Activated CD4-positive, alpha-beta T cell treated with anti-CD3 and anti-CD28 coated beads, Interleukin-2, amount 50 U/mL, for 48 hours (primary cell): Measurements from ENCODE around the gene ARHGAP11B.
A peak's percentile ranks its signal among the peaks of the same experiment; 100 is the strongest.
"Not testable (repeated sequence)": the region's sequence is repeated elsewhere in the genome, so short reads cannot be mapped to it uniquely, and the experiment has no call there.

Experiments
- DNase-seq, 2 experiments: peaks; one replicate each; pipeline ENCODE4 v3.0.0-alpha.2; 2020

The ARHGAP11B gene

GRCh38 chr15:30625436-30626193 lies at the start of gene ARHGAP11B:
Gene ARHGAP11B, plus strand, starts transcription at chr15:30626128.
- peak; percentile 95 to 96 for DNase-seq

DNA sequence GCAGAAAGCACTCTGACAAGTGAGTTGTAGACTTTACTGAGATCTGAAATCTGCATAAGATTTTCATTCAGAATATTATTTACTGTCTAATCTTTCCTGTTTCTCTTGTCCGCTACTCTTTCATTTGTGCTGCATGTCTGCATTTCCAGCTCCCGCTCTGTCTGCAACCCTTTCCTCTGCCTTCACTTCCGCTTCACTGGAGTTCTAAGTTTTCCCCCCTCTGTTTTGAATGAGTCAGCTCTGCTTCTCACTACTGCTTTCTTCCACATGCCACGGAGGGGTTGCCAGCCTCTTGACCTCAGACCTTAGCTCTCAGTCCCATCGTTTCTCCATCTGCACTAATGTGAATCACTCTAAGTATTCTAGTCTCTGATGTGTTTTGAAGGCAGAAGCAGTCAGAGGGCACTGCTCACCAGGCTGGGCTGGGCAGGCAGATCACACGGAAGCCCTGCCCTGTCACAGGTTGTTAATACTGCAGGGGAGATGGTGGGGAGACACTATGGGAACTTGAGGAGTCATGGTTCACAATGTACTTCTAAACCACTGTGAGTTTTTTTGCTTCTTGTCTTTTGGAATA lies 46.4 kb upstream of the ARHGAP11B start:
- DNase-seq = not testable (repeated sequence)

DNA sequence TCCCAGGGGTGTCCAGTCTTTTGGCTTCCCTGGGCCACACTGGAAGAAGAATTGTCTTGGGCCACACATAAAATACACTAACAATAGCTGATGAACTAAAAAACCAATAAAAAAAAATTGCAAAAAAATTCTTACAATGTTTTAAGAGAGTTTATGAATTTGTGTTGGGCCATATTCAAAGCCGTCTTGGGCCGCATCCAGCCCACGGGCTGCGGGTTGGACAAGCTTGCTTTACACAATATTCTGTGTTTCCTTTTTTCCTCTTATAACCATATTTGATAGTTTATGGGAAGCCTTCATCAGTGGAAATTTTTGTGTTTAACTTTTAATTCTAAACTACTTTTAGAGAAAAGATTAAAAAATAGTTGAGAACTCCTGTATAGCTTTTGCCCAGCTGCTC lies 45.2 kb upstream of the ARHGAP11B start:
- not testable (repeated sequence) for DNase-seq

- DNase-seq = not testable (repeated sequence)
These were observed 27.0 kb upstream of the ARHGAP11B start for GRCh38 chr15:30598953-30599352.

GRCh38 chr15:30603796-30604195 lies 22.1 kb upstream of the ARHGAP11B start, which contains the start of gene GOLGA8H:
Gene GOLGA8H, plus strand, starts transcription at chr15:30604028. Its CDS starts 98 bp downstream, at chr15:30604126.
- DNase-seq = not testable (repeated sequence)

- not testable (repeated sequence) for DNase-seq
These were observed 13.7 kb upstream of the ARHGAP11B start for GRCh38 chr15:30612271-30612670.

- not testable (repeated sequence) for DNase-seq
These were observed 4.6 kb upstream of the ARHGAP11B start for GRCh38 chr15:30621342-30621741.

DNA sequence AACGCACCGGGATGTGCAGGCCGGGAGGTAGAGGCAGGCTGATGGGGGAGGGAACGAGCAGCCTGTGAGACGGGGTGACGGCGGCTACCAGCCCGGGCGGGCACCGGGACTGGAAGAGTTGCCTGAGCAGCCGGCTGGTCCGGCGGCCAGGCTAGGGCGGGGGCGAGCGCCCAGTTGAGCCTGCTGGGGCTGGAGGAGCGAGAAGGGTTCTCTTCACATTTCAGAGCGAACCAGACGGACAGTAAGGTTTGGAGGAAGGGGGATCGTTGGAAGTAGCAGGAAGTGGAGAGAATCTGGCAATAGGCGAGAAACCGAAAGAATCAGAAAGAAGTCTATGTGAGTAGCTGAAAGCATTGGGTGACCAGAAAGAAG lies 252 bp downstream of the ARHGAP11B start:
- DNase-seq = peak; percentile 6 to 24

DNA sequence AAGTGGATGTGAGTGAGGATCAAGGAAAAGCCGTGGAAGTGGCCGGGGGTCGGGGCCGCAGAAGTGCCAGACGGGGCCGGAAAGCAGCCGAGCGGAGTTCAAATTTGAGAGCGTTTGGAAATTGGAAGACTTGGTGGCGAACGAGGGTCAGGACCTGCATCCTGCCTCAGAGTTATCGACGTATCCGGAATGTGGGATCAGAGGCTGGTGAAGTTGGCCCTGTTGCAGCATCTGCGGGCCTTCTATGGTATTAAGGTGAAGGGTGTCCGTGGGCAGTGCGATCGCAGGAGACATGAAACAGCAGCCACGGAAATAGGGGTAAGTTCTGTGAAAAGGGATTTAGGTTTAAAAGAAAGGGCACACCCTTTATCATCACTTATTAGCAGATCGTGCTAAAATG lies 704 bp downstream of the ARHGAP11B start:
- peak; percentile 19 to 26 for DNase-seq

GRCh38 chr15:30650012-30650929 lies 24.3 kb downstream of the ARHGAP11B start:
- no peak for DNase-seq

- DNase-seq = not testable (repeated sequence)
These were observed 35.2 kb downstream of the ARHGAP11B start for GRCh38 chr15:30661154-30661553.

DNA sequence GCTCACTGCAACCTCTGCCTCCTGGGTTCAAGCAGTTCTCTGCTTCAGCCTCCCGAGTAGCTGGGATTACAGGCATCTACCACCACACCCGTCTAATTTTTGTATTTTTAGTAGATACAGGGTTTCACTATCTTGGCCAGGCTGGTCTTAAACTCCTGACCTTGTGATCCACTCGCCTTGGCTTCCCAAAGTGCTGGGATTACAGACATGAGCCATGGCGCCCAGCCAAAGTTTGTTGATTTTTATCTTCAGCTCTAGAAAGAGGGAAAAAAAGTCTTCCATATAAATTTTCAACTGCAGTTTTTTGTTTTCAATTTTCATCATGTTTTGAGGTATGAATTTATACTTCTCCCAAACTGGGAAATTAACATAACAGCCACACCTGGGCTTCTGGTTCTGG lies 43.7 kb downstream of the ARHGAP11B start:
- DNase-seq = not testable (repeated sequence)

GRCh38 chr15:30670056-30670455 lies 44.1 kb downstream of the ARHGAP11B start:
- DNase-seq = no peak

DNA sequence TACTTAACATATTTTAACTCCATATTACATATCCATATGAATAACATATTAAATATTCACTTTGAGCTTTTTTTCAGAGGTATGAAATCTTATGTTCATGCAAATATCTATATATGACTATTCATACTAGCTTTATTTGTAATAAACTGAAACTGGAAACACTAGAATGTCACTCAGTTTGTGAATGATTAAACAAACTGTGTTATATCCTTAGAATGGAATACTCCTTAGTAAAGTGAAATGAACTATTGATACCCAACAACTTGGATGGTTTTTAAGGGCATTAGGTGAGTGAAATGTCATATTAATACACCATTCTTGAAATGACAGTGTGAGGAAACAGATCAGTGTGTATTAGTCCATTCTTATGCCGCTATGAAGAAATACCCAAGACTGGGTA lies 45.4 kb downstream of the ARHGAP11B start:
- DNase-seq = no peak

DNA sequence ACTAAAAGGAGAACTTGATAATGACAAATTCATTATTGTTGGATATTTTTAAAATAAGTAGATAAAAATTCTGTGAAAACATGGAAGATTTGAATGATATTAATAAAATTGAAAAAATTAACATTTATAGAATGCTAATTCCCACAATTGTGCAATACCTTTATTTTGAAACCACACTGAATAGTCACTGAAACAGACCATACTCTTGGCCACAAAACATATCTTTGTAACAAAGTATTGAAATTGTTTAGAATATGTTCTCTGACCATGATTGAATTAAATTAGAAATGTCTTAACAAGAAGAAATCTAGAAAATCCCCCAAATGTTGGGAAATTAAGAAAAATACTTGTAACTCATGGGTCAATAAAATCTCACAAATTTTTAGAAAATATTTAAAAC lies 49.2 kb downstream of the ARHGAP11B start:
- no peak for DNase-seq

- not testable (repeated sequence) for DNase-seq
These were observed 50.0 kb downstream of the ARHGAP11B start for GRCh38 chr15:30675891-30676290.

GRCh38 chr15:30680997-30681396 lies 55.1 kb downstream of the ARHGAP11B start:
- not testable (repeated sequence) for DNase-seq

DNA sequence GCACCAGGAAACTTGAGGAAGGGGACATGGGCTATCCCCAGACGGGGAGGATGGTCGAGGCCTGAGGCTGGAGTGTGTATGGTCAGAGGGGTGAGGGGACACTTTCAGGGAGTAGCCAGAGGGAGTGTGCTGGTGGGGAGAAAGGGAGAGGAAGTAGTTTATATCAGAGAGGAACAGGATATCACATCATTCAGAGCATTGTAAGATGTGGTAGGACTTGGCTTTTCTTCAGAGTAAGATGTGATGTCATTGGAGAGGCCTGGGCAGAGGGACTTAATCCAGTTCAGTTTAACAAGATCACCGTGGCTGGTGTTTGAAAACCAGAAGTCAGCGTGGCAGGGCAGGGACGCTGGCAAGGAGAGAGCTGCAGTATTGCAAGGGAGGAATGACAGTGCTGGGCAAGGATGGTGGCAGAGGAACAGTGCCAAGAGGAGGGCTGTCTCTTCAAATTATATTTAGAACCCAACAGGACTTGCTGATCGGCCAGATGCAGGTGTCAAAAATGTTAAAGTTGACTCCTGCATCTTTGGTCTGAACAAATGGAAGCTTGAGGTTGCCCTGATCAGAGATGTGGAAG lies 59.9 kb downstream of the ARHGAP11B start:
- DNase-seq = not testable (repeated sequence)

GRCh38 chr15:30686651-30687050 lies 60.7 kb downstream of the ARHGAP11B start:
- DNase-seq = not testable (repeated sequence)
